HCT116 (cell line): ENCODE measurements around the gene NEMP2. TPM values are rescaled to one million over a fixed set of nuclear protein-coding genes. Genes with fewer than 3 reads are reported as not detected.

Experiments used
- ATAC-seq: fragments of 200-7000 bp; cut with Tn5 transposase; 2 replicates; pipeline ENCODE4 v1.9.1; 2020; ENCODE audit warnings: mild to moderate bottlenecking, moderate library complexity
- BruUV-seq: library from RNA; stranded (reverse); fragments of 400-500 nt; replicated peaks from 2 replicates; lab custom pipeline; 2021; lab: Mats Ljungman, UMichigan
- CTCF ChIA-PET: fragments of 300-600 bp; sonication (Branson Sonifier 250); formaldehyde crosslinking; loops from one replicate; lab custom pipeline; 2021; ENCODE audit warnings: antibody characterized with exemption; lab: Charles Lee
- POLR2A ChIA-PET: fragments of 300-600, 350-600 bp; sonication (Branson Sonifier 250); formaldehyde crosslinking; loops from one replicate; lab custom pipeline; 2021; ENCODE audit warnings: antibody characterized with exemption; lab: Charles Lee
- RAD21 ChIA-PET, 2 experiments: fragments of 300-600 bp; sonication (Branson Sonifier 250); formaldehyde crosslinking; loops; one replicate each; lab custom pipeline; 2023; ENCODE audit warnings: low total read pairs in 2 of 2; ENCODE audit not compliant: uncharacterized antibody in 2 of 2, unreplicated experiment in 2 of 2, low non-redundant PET in 1 of 2; lab: Charles Lee
- DNase-seq: peaks from one replicate; pipeline ENCODE4 v3.0.0-alpha.2; 2010; ENCODE audit warnings: low read depth, low spot score
- H2AFZ ChIP-seq: fragments of 200-600 bp; shearing (Covaris generic), sonication (generic); 2 replicates; pipeline ENCODE4 v1.6.1; 2017; ENCODE audit warnings: low read depth, mixed run types, mixed read lengths, antibody characterized with exemption, low read length; ENCODE audit not compliant: poor library complexity, severe bottlenecking
- H3K27ac ChIP-seq: 2 replicates; pipeline ENCODE4 v1.5.1; 2012; ENCODE audit warnings: low read depth, low read length
- H3K27me3 ChIP-seq: fragments of 200-600 bp; sonication (generic); 2 replicates; pipeline ENCODE4 v1.6.1; 2016; ENCODE audit warnings: mixed run types, low read length, mixed read lengths; ENCODE audit not compliant: insufficient read depth
- H3K36me3 ChIP-seq, 2 experiments: fragments of 200-500 bp in 1 of 2; fragments of 200-600 bp in 1 of 2; sonication (Bioruptor generic) in 1 of 2; sonication (generic) in 1 of 2; 2 replicates each; pipeline versions ENCODE4 v1.5.1 to v1.6.1; 2014 to 2016; ENCODE audit warnings: low read length in 2 of 2, inconsistent platforms in 1 of 2, mixed read lengths in 1 of 2, mixed run types in 1 of 2; ENCODE audit not compliant: insufficient read depth in 2 of 2, control insufficient read depth in 1 of 2
- H3K4me1 ChIP-seq, 2 experiments: fragments of 200-600 bp in 1 of 2; sonication (generic) in 1 of 2; 2 replicates each; pipeline versions ENCODE4 v1.5.1 to v1.6.1; 2012 to 2017; ENCODE audit warnings: low read length in 2 of 2, inconsistent platforms in 1 of 2, mild to moderate bottlenecking in 1 of 2, mixed read lengths in 1 of 2, mixed run types in 1 of 2, moderate library complexity in 1 of 2; ENCODE audit not compliant: insufficient read depth in 2 of 2, control insufficient read depth in 1 of 2
- H3K4me2 ChIP-seq: fragments of 200-600 bp; sonication (generic); 2 replicates; pipeline ENCODE4 v1.6.1; 2017; ENCODE audit warnings: mixed run types, low read length, mixed read lengths
- H3K4me3 ChIP-seq, 2 experiments: fragments of 200-600 bp in 1 of 2; sonication (generic) in 1 of 2; replicated peaks in 1 of 2; 2 replicates each; pipeline ENCODE4 v1.5.1; 2011 to 2016; ENCODE audit warnings: low read length in 2 of 2, control low read depth in 1 of 2, low read depth in 1 of 2, mild to moderate bottlenecking in 1 of 2, mixed read lengths in 1 of 2, mixed run types in 1 of 2
- H3K79me2 ChIP-seq: fragments of 200-600 bp; sonication (generic); 2 replicates; pipeline ENCODE4 v1.6.1; 2017; ENCODE audit warnings: mild to moderate bottlenecking, mixed run types, low read length, moderate library complexity, mixed read lengths; ENCODE audit not compliant: insufficient read depth
- H3K9ac ChIP-seq: fragments of 200-600 bp; sonication (generic); 2 replicates; pipeline ENCODE4 v1.6.1; 2016; ENCODE audit warnings: low read length, mixed read lengths
- H3K9me2 ChIP-seq: fragments of 200-600 bp; sonication (generic), shearing (Covaris generic); 2 replicates; pipeline ENCODE4 v1.6.1; 2017; ENCODE audit warnings: mixed run types, mild to moderate bottlenecking, moderate library complexity; ENCODE audit not compliant: insufficient read depth
- H3K9me3 ChIP-seq, 2 experiments: fragments of 200-500 bp in 1 of 2; fragments of 200-600 bp in 1 of 2; sonication (Bioruptor generic) in 1 of 2; sonication (generic) in 1 of 2; 2 replicates each; pipeline ENCODE4 v1.6.1; 2014 to 2017; ENCODE audit warnings: low read length in 2 of 2, mixed read lengths in 2 of 2, inconsistent platforms in 1 of 2, low read depth in 1 of 2, mild to moderate bottlenecking in 1 of 2, mixed run types in 1 of 2, moderate library complexity in 1 of 2; ENCODE audit not compliant: control insufficient read depth in 1 of 2, insufficient read depth in 1 of 2
- H4K20me1 ChIP-seq: fragments of 200-600 bp; sonication (generic), shearing (Covaris generic); 2 replicates; pipeline ENCODE4 v1.6.1; 2017; ENCODE audit warnings: mixed run types, mild to moderate bottlenecking, moderate library complexity; ENCODE audit not compliant: insufficient read depth
- EGR1 ChIP-seq: IDR thresholded peaks from 2 replicates; pipeline ENCODE4 v1.6.1; 2012; ENCODE audit warnings: low read depth
- POLR2A ChIP-seq: IDR thresholded peaks from 2 replicates; pipeline ENCODE4 v1.7.0; 2011; ENCODE audit warnings: borderline replicate concordance; ENCODE audit not compliant: insufficient read depth, insufficient read length; ENCODE audit errors: extremely low read depth
- RAD21 ChIP-seq: IDR thresholded peaks from 2 replicates; pipeline ENCODE4 v1.6.1; 2012; ENCODE audit warnings: low read depth, mild to moderate bottlenecking
- REST ChIP-seq: IDR thresholded peaks from 2 replicates; pipeline ENCODE4 v1.6.1; 2012; ENCODE audit warnings: low read depth
- SP1 ChIP-seq: IDR thresholded peaks from 2 replicates; pipeline ENCODE4 v1.6.1; 2012; ENCODE audit warnings: low read depth
- YY1 ChIP-seq: IDR thresholded peaks from 2 replicates; pipeline ENCODE4 v1.6.1; 2011; ENCODE audit warnings: low read length, low read depth, moderate library complexity, mild to moderate bottlenecking; ENCODE audit not compliant: insufficient replicate concordance; ENCODE audit errors: extremely low read depth
- ZFX ChIP-seq: fragments of 450-650 bp; IDR thresholded peaks from 2 replicates; pipeline ENCODE4 v1.6.1; 2017
- intact Hi-C: fragments of 100-400 bp; cut with micrococcal nuclease; formaldehyde crosslinking; loops from 2 replicates; pipeline ENCODE4 v1.10.0; 2022
- total RNA-seq: library from RNA; stranded (reverse); gene quantifications from one replicate; pipeline ENCODE4 v1.2.1, GENCODE V29; 2021; ENCODE audit not compliant: unreplicated experiment
- TF ChIP-seq, protein P1 (sequence below): IDR thresholded peaks from 2 replicates; pipeline ENCODE4 v1.6.1; 2012

The NEMP2 gene
- total RNA-seq, 1 experiment from 2014 or later: 8.6 TPM

DNA sequence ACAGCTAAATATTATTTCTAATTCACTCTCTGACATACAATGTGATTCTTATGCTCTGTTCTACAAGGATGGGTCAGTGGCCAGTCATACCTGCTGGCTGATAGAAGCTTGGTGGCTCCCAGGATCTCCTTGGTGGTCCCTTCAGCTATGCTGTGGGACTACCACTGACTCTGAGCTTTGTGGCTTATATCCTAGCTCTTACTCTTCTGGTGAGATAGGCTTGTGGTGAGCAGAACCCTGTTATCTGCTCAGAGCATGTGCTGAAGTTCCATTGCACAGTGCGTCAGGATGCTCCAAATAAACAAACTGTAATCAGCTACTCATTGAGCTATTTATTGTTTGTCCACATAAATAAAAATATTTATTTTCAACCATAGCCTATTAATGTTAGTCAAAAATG, 74.6 kb downstream of the NEMP2 start:
- RAD21 ChIA-PET: no interaction called here
- CTCF ChIA-PET: no interaction called here
- Histone ChIP-seq H3K9me3 (no peaks in the 10 kb centered on the region), H3K36me3 (no peaks in the 10 kb centered on the region), H3K9ac (no peak overlapping the region), H3K4me3 (no peak overlapping the region), H3K4me1 (peaks cover 0 to 9% of the 10 kb centered on the region in 2 experiments; a peak in 2 of 4 replicates), H4K20me1 (no peaks in the 10 kb centered on the region), H3K27me3 (no peaks in the 10 kb centered on the region), H3K4me2 (no peak overlapping the region), H2AFZ (no peak overlapping the region), H3K9me2 (no peaks in the 10 kb centered on the region), H3K79me2 (no peaks in the 10 kb centered on the region), H3K27ac (no peak overlapping the region)
- intact Hi-C loops: no loop called here
- no TSS peak for BruUV-seq
- POLR2A ChIA-PET: no interaction called here
- ATAC-seq: no peak
- no peak for TF ChIP-seq YY1
- TF ChIP-seq SP1: no peak
- no peak for TF ChIP-seq RAD21
- TF ChIP-seq POLR2A: no peak
- TF ChIP-seq ZFX: no peak
- TF ChIP-seq, protein P1, sequence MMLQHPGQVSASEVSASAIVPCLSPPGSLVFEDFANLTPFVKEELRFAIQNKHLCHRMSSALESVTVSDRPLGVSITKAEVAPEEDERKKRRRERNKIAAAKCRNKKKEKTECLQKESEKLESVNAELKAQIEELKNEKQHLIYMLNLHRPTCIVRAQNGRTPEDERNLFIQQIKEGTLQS: no peak
- TF ChIP-seq REST: no peak
- TF ChIP-seq EGR1: no peak
- no peak for DNase-seq
